ENCODE measurements around the gene APLNR. TPM values are rescaled to one million over a fixed set of nuclear protein-coding genes. Genes with fewer than 3 reads are reported as not detected.

The APLNR gene
- total RNA-seq, 1 experiment from 2014 or later: 0.39 TPM

- no peaks in the 10 kb centered on the region; the same call in 1 of the 2 replicates for H3K27me3 Mint-ChIP-seq (ENCODE audit: low read depth)
- H3K4me1 Mint-ChIP-seq: peaks cover 27 to 31% of the 10 kb centered on the region in 2 experiments
- H4K20me1 ChIP-seq (ENCODE audit: control insufficient read depth, insufficient read depth, insufficient read length): no peaks in the 10 kb centered on the region
Measured at GRCh38 chr11:57263351-57263750, 26.3 kb upstream of the APLNR start.

More at GRCh38 chr11:57263351-57263750, 26.3 kb upstream of the APLNR start:
- H3K18ac ChIP-seq (ENCODE audit: insufficient read length, low read depth, low read length): peak overlapping the region; percentile 94
- H3K14ac ChIP-seq (ENCODE audit: insufficient read depth, low read length): 0 out of 2 replicates have a peak overlapping the region, but pooled peaks have one; percentile 78
- H3K23ac ChIP-seq (ENCODE audit: insufficient read length, low read depth, low read length): no peak overlapping the region
- peak overlapping the region; percentile 81 for H2AFZ ChIP-seq (ENCODE audit: low read length)
- H2BK20ac ChIP-seq (ENCODE audit: low read depth, low read length, poor library complexity, severe bottlenecking): no peak overlapping the region
- Mint-ChIP-seq H3K27ac (peak overlapping the region; percentile 98 to 99 (median 98)), H3K9me3 (peaks cover 20 to 39% of the 10 kb centered on the region in 2 experiments), H3K36me3 (ENCODE audit: insufficient read depth in 1 of 3, low read depth in 3 of 3) (peaks cover 9 to 30% (median 22%) of the 10 kb centered on the region in 3 experiments), H3K4me3 (peak overlapping the region; percentile 21 to 64; a peak in 3 of 5 replicates)
- H3K4me1 ChIP-seq (ENCODE audit: insufficient read depth, low read length): peaks cover 4% of the 10 kb centered on the region
- H3K9me3 ChIP-seq (ENCODE audit: control insufficient read depth, low read depth, low read length): no peaks in the 10 kb centered on the region
- no peak for TF ChIP-seq CTCF (conservative IDR thresholded peaks at IDR 0.05)
- H4K5ac ChIP-seq (ENCODE audit: insufficient read length, low read depth, low read length): no peak overlapping the region
- H2BK12ac ChIP-seq (ENCODE audit: insufficient read length, low read depth, low read length): no peak overlapping the region
- no peak overlapping the region for H2BK5ac ChIP-seq (ENCODE audit: insufficient read length, low read length)
- WGBS (ENCODE audit: extremely low coverage, insufficient read length, low lambda C conversion rate): no CpG with 5 or more reads among the region's 7 CpGs
- no peak for DNase-seq
- peak overlapping the region; percentile 80 for H3K27ac ChIP-seq (ENCODE audit: insufficient read length, low read depth, low read length)
- no peak overlapping the region for H3K4ac ChIP-seq (ENCODE audit: low read depth, low read length)
- H3K23me2 ChIP-seq (ENCODE audit: insufficient read length, low read depth, low read length, poor library complexity, severe bottlenecking): no peaks in the 10 kb centered on the region
- H2BK120ac ChIP-seq (ENCODE audit: low read depth, low read length, poor library complexity, severe bottlenecking): no peak overlapping the region
- H3T11ph ChIP-seq (ENCODE audit: low read length): peak overlapping the region; percentile 95
- H3K4me2 ChIP-seq (ENCODE audit: insufficient read depth, insufficient read length, low read length): peak overlapping the region; percentile 35
- no peaks in the 10 kb centered on the region for H3K79me2 ChIP-seq (ENCODE audit: insufficient read depth, low read length)
- H3K9ac ChIP-seq (ENCODE audit: extremely low read depth, insufficient read length, low read length): no peak overlapping the region
- no peaks in the 10 kb centered on the region for H3K79me1 ChIP-seq (ENCODE audit: insufficient read depth, low read depth, low read length, poor library complexity, severe bottlenecking)
- no peak overlapping the region for H2AK5ac ChIP-seq (ENCODE audit: insufficient read length, low read length)
- H4K91ac ChIP-seq (ENCODE audit: insufficient read length, low read depth, low read length): no peak overlapping the region
- H2BK15ac ChIP-seq (ENCODE audit: low read depth, low read length): no peak overlapping the region
- no peak overlapping the region for H4K8ac ChIP-seq (replicated peaks; ENCODE audit: insufficient read length, low read depth, low read length)
- H3K27me3 ChIP-seq (ENCODE audit: insufficient read depth, low read length): no peaks in the 10 kb centered on the region
- no peak overlapping the region for H3K56ac ChIP-seq (ENCODE audit: insufficient read length, low read depth, low read length)
